Measurements from ENCODE around the gene RPS27A.
A peak's percentile ranks its signal among the peaks of the same experiment; 100 is the strongest.

- TF ChIP-seq CTCF (IDR thresholded peaks at IDR 0.05) (peak in 1 of 3 donors; percentile 88), POLR2A (IDR thresholded peaks at IDR 0.05) (no peak)
These were observed 36.6 kb downstream of the RPS27A start, which contains the start of gene MTIF2 for GRCh38 chr2:55268907-55269644.

All from lower leg skin (tissue), 3 donors.